WTC11 (cell line): ENCODE measurements around the gene NAA80. TPM values are rescaled to one million over a fixed set of nuclear protein-coding genes. Genes with fewer than 3 reads are reported as not detected.

Source experiments
- CREM ChIP-seq: sonication (generic); formaldehyde crosslinking; IDR thresholded peaks from 2 replicates; pipeline ENCODE4 v1.8.1; 2022; ENCODE audit warnings: mild to moderate bottlenecking, missing genetic modification reagents, moderate library complexity
- EMX1 ChIP-seq: fragments of 250-450 bp; sonication (Bioruptor Pico); IDR thresholded peaks from 2 replicates; pipeline ENCODE4 v1.8.0; 2021; ENCODE audit warnings: mild to moderate bottlenecking
- ETV6 ChIP-seq: sonication (generic); formaldehyde crosslinking; IDR thresholded peaks from 2 replicates; pipeline ENCODE4 v1.8.1; 2022; ENCODE audit warnings: mild to moderate bottlenecking, missing genetic modification reagents
- FOXJ3 ChIP-seq: sonication (generic); formaldehyde crosslinking; IDR thresholded peaks from 2 replicates; pipeline ENCODE4 v1.9.0; 2021; ENCODE audit warnings: missing genetic modification reagents, mild to moderate bottlenecking, borderline replicate concordance
- FOXK1 ChIP-seq: sonication (generic); formaldehyde crosslinking; IDR thresholded peaks from 2 replicates; pipeline ENCODE4 v1.8.0; 2022; ENCODE audit warnings: mild to moderate bottlenecking, moderate library complexity, missing genetic modification reagents
- FOXP1 ChIP-seq: sonication (generic); formaldehyde crosslinking; IDR thresholded peaks from 2 replicates; pipeline ENCODE4 v1.8.0; 2022; ENCODE audit warnings: missing genetic modification reagents, mild to moderate bottlenecking, moderate library complexity, borderline replicate concordance
- GABPB1 ChIP-seq: sonication (generic); formaldehyde crosslinking; IDR thresholded peaks from 2 replicates; pipeline ENCODE4 v1.8.1; 2023; ENCODE audit warnings: mild to moderate bottlenecking, missing genetic modification reagents
- JUN ChIP-seq: sonication (generic); formaldehyde crosslinking; IDR thresholded peaks from 2 replicates; pipeline ENCODE4 v1.8.0; 2023; ENCODE audit warnings: mild to moderate bottlenecking, missing genetic modification reagents
- KAT7 ChIP-seq: sonication (generic); formaldehyde crosslinking; IDR thresholded peaks from 2 replicates; pipeline ENCODE4 v1.8.1; 2023; ENCODE audit warnings: missing genetic modification reagents, mild to moderate bottlenecking, borderline replicate concordance
- MYBL2 ChIP-seq: sonication (generic); formaldehyde crosslinking; IDR thresholded peaks from 2 replicates; pipeline ENCODE4 v1.8.1; 2023; ENCODE audit warnings: mild to moderate bottlenecking, moderate library complexity, missing genetic modification reagents
- NR3C1 ChIP-seq: sonication (generic); formaldehyde crosslinking; conservative IDR thresholded peaks from 2 replicates; pipeline ENCODE4 v1.8.1; 2023; ENCODE audit warnings: low read depth, mild to moderate bottlenecking, missing genetic modification reagents
- PRRX2 ChIP-seq: fragments of 250-450 bp; sonication (Bioruptor Pico); IDR thresholded peaks from 2 replicates; pipeline ENCODE4 v1.8.0; 2021; ENCODE audit warnings: mild to moderate bottlenecking
- RORB ChIP-seq: fragments of 250-450 bp; sonication (Bioruptor Pico); IDR thresholded peaks from 2 replicates; pipeline ENCODE4 v1.9.0; 2021; ENCODE audit warnings: mild to moderate bottlenecking
- SP1 ChIP-seq: sonication (generic); formaldehyde crosslinking; conservative IDR thresholded peaks from 2 replicates; pipeline ENCODE4 v1.8.1; 2022; ENCODE audit warnings: missing genetic modification reagents
- USF2 ChIP-seq: sonication (generic); formaldehyde crosslinking; IDR thresholded peaks from 2 replicates; pipeline ENCODE4 v1.8.1; 2023; ENCODE audit warnings: mild to moderate bottlenecking, missing genetic modification reagents, moderate library complexity
- ZBTB21 ChIP-seq: sonication (generic); formaldehyde crosslinking; IDR thresholded peaks from 2 replicates; pipeline ENCODE4 v1.8.1; 2023; ENCODE audit warnings: mild to moderate bottlenecking, missing genetic modification reagents, borderline replicate concordance
- ZNF138 ChIP-seq: sonication (generic); formaldehyde crosslinking; conservative IDR thresholded peaks from 2 replicates; pipeline ENCODE4 v1.8.1; 2022; ENCODE audit warnings: mild to moderate bottlenecking, moderate library complexity, missing genetic modification reagents
- ZNF232 ChIP-seq: sonication (generic); formaldehyde crosslinking; IDR thresholded peaks from 2 replicates; pipeline ENCODE4 v1.8.0; 2022; ENCODE audit warnings: mild to moderate bottlenecking, missing genetic modification reagents
- ZNF416 ChIP-seq: fragments of 250-450 bp; sonication (Bioruptor Pico); IDR thresholded peaks from 2 replicates; pipeline ENCODE4 v1.9.0; 2021; ENCODE audit warnings: mild to moderate bottlenecking, inconsistent platforms
- ZNF423 ChIP-seq: fragments of 250-450 bp; sonication (Bioruptor Pico); IDR thresholded peaks from 2 replicates; pipeline ENCODE4 v2.1.2; 2022; ENCODE audit warnings: mild to moderate bottlenecking, moderate library complexity
- ZNF671 ChIP-seq: fragments of 250-450 bp; sonication (Bioruptor Pico); IDR thresholded peaks from 2 replicates; pipeline ENCODE4 v1.8.0; 2021; ENCODE audit warnings: mild to moderate bottlenecking
- total RNA-seq: library from RNA; stranded (reverse); gene quantifications from 3 replicates; pipeline ENCODE4 v1.2.3, GENCODE V29; 2021
- TF ChIP-seq, protein P1 (sequence below): sonication (generic); formaldehyde crosslinking; IDR thresholded peaks from 2 replicates; pipeline ENCODE4 v1.8.1; 2022; ENCODE audit warnings: low read depth, missing genetic modification reagents, borderline replicate concordance
- TF ChIP-seq, protein P2 (sequence below): sonication (generic); formaldehyde crosslinking; IDR thresholded peaks from 2 replicates; pipeline ENCODE4 v1.8.1; 2022; ENCODE audit warnings: missing genetic modification reagents, borderline replicate concordance
- TF ChIP-seq, protein P3 (sequence below): sonication (generic); formaldehyde crosslinking; IDR thresholded peaks from 2 replicates; pipeline ENCODE4 v1.8.0; 2022; ENCODE audit warnings: mild to moderate bottlenecking, missing genetic modification reagents
- TF ChIP-seq, protein P4 (sequence below): sonication (generic); formaldehyde crosslinking; IDR thresholded peaks from 2 replicates; pipeline ENCODE4 v1.8.1; 2022; ENCODE audit warnings: mild to moderate bottlenecking, moderate library complexity, missing genetic modification reagents
- TF ChIP-seq, protein P5 (sequence below): sonication (generic); formaldehyde crosslinking; IDR thresholded peaks from 2 replicates; pipeline ENCODE4 v1.8.0; 2022; ENCODE audit warnings: missing genetic modification reagents
- TF ChIP-seq, protein P6 (sequence below): sonication (generic); formaldehyde crosslinking; IDR thresholded peaks from 2 replicates; pipeline ENCODE4 v1.8.0; 2022; ENCODE audit warnings: mild to moderate bottlenecking, missing genetic modification reagents

The NAA80 gene
- total RNA-seq, 1 experiment from 2014 or later: 17.3 TPM

DNA sequence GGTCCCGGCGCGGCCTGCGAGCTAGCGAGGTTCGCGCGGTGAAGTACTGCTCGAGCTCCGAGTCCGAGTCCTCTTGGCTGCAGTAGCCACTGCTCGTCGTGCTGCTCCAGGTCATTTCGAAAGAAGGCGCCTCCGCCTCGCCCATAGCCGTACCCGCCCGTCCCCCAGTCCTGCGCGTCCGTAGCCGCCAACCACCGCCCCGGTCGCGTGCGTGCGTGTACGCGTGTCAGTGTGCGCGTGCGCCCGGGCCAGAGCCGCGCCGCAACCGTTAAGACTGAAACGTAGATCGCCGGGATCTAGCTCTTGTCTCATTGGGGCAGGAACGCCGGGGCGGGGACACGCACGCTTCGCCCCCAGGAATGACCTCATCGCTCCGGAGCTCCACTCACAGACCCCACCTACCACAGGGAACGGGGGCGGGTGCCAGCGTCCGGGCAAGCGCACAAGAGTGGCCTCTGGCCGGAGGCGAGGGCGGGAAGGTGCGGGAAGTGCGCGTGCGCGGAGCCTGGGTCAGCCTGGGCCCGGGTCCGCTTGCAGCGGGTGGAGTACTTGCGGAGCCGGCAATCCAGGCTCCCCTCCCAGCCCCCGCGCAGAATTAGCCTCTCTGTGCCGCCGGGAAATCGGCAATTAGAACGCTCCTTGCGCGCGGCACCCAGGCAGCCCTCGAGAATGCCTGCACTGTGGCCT, 38.1 kb upstream of the NAA80 start (continued):
- TF ChIP-seq, protein P1, sequence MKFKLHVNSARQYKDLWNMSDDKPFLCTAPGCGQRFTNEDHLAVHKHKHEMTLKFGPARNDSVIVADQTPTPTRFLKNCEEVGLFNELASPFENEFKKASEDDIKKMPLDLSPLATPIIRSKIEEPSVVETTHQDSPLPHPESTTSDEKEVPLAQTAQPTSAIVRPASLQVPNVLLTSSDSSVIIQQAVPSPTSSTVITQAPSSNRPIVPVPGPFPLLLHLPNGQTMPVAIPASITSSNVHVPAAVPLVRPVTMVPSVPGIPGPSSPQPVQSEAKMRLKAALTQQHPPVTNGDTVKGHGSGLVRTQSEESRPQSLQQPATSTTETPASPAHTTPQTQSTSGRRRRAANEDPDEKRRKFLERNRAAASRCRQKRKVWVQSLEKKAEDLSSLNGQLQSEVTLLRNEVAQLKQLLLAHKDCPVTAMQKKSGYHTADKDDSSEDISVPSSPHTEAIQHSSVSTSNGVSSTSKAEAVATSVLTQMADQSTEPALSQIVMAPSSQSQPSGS (CRISPR knock-in tag): no peak
- TF ChIP-seq MYBL2 (CRISPR knock-in tag): peak; percentile 98
- TF ChIP-seq FOXJ3 (CRISPR knock-in tag): no peak
- 0 out of 2 replicates have a peak, but pooled peaks have one; percentile 17 for TF ChIP-seq PRRX2 (CRISPR knock-in tag)
- peak; percentile 69 for TF ChIP-seq CREM
- TF ChIP-seq SP1 (CRISPR knock-in tag): peak; percentile 79; the same call in 1 of the 2 replicates
- no peak for TF ChIP-seq ZNF671 (CRISPR knock-in tag)
- TF ChIP-seq ZNF232 (CRISPR knock-in tag): peak; percentile 88; the same call in 1 of the 2 replicates
- TF ChIP-seq, protein P2, sequence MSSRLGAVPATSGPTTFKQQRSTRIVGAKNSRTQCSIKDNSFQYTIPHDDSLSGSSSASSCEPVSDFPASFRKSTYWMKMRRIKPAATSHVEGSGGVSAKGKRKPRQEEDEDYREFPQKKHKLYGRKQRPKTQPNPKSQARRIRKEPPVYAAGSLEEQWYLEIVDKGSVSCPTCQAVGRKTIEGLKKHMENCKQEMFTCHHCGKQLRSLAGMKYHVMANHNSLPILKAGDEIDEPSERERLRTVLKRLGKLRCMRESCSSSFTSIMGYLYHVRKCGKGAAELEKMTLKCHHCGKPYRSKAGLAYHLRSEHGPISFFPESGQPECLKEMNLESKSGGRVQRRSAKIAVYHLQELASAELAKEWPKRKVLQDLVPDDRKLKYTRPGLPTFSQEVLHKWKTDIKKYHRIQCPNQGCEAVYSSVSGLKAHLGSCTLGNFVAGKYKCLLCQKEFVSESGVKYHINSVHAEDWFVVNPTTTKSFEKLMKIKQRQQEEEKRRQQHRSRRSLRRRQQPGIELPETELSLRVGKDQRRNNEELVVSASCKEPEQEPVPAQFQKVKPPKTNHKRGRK (CRISPR knock-in tag): no peak
- no peak for TF ChIP-seq RORB
- no peak for TF ChIP-seq ZNF423
- TF ChIP-seq NR3C1 (CRISPR knock-in tag): no peak
- TF ChIP-seq, protein P3, sequence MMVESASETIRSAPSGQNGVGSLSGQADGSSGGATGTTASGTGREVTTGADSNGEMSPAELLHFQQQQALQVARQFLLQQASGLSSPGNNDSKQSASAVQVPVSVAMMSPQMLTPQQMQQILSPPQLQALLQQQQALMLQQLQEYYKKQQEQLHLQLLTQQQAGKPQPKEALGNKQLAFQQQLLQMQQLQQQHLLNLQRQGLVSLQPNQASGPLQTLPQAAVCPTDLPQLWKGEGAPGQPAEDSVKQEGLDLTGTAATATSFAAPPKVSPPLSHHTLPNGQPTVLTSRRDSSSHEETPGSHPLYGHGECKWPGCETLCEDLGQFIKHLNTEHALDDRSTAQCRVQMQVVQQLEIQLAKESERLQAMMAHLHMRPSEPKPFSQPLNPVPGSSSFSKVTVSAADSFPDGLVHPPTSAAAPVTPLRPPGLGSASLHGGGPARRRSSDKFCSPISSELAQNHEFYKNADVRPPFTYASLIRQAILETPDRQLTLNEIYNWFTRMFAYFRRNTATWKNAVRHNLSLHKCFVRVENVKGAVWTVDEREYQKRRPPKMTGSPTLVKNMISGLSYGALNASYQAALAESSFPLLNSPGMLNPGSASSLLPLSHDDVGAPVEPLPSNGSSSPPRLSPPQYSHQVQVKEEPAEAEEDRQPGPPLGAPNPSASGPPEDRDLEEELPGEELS (CRISPR knock-in tag): peak; percentile 77
- no peak for TF ChIP-seq FOXK1 (CRISPR knock-in tag)
- peak; percentile 50; the same call in 1 of the 2 replicates for TF ChIP-seq GABPB1 (CRISPR knock-in tag)
- peak; percentile 91 for TF ChIP-seq FOXP1 (CRISPR knock-in tag)
- TF ChIP-seq EMX1: no peak
- no peak; the same call in 1 of the 2 replicates for TF ChIP-seq KAT7 (CRISPR knock-in tag)
- peak; percentile 41; the same call in 1 of the 2 replicates for TF ChIP-seq USF2 (CRISPR knock-in tag)
- no peak; the same call in 1 of the 2 replicates for TF ChIP-seq ZNF416 (CRISPR knock-in tag)
- peak; percentile 81; the same call in 1 of the 2 replicates for TF ChIP-seq ZBTB21 (CRISPR knock-in tag)
- TF ChIP-seq, protein P4, sequence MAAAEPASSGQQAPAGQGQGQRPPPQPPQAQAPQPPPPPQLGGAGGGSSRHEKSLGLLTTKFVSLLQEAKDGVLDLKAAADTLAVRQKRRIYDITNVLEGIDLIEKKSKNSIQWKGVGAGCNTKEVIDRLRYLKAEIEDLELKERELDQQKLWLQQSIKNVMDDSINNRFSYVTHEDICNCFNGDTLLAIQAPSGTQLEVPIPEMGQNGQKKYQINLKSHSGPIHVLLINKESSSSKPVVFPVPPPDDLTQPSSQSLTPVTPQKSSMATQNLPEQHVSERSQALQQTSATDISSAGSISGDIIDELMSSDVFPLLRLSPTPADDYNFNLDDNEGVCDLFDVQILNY: peak; percentile 64; the same call in 1 of the 2 replicates
- TF ChIP-seq ZNF138 (CRISPR knock-in tag): peak; percentile 90
- no peak for TF ChIP-seq JUN (CRISPR knock-in tag)
- TF ChIP-seq ETV6 (CRISPR knock-in tag): peak; percentile 65; the same call in 1 of the 2 replicates
- TF ChIP-seq, protein P5, sequence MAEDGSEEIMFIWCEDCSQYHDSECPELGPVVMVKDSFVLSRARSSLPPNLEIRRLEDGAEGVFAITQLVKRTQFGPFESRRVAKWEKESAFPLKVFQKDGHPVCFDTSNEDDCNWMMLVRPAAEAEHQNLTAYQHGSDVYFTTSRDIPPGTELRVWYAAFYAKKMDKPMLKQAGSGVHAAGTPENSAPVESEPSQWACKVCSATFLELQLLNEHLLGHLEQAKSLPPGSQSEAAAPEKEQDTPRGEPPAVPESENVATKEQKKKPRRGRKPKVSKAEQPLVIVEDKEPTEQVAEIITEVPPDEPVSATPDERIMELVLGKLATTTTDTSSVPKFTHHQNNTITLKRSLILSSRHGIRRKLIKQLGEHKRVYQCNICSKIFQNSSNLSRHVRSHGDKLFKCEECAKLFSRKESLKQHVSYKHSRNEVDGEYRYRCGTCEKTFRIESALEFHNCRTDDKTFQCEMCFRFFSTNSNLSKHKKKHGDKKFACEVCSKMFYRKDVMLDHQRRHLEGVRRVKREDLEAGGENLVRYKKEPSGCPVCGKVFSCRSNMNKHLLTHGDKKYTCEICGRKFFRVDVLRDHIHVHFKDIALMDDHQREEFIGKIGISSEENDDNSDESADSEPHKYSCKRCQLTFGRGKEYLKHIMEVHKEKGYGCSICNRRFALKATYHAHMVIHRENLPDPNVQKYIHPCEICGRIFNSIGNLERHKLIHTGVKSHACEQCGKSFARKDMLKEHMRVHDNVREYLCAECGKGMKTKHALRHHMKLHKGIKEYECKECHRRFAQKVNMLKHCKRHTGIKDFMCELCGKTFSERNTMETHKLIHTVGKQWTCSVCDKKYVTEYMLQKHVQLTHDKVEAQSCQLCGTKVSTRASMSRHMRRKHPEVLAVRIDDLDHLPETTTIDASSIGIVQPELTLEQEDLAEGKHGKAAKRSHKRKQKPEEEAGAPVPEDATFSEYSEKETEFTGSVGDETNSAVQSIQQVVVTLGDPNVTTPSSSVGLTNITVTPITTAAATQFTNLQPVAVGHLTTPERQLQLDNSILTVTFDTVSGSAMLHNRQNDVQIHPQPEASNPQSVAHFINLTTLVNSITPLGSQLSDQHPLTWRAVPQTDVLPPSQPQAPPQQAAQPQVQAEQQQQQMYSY (CRISPR knock-in tag): 0 out of 2 replicates have a peak, but pooled peaks have one; percentile 4
- TF ChIP-seq, protein P6, sequence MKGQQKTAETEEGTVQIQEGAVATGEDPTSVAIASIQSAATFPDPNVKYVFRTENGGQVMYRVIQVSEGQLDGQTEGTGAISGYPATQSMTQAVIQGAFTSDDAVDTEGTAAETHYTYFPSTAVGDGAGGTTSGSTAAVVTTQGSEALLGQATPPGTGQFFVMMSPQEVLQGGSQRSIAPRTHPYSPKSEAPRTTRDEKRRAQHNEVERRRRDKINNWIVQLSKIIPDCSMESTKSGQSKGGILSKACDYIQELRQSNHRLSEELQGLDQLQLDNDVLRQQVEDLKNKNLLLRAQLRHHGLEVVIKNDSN (CRISPR knock-in tag): 0 out of 2 replicates have a peak, but pooled peaks have one; percentile 15
